GM23338 (cell line): ENCODE results near the gene PTPRC. TPM values are rescaled to one million over a fixed set of nuclear protein-coding genes. Genes with fewer than 3 reads are reported as not detected.

ENCODE experiments used
- ATAC-seq: fragments of 200-7000 bp; cut with Tn5 transposase; 3 replicates; pipeline ENCODE4 v1.9.1; 2020
- DNase-seq: peaks from one replicate; pipeline ENCODE4 v3.0.0-alpha.2; 2015; ENCODE audit warnings: low spot score
- H2AFZ ChIP-seq: fragments of 200-600 bp; sonication (generic); 2 replicates; pipeline ENCODE4 v1.8.0; 2016; ENCODE audit warnings: antibody characterized with exemption, mild to moderate bottlenecking, moderate library complexity
- H3F3A ChIP-seq: fragments of 200-600 bp; sonication (generic); replicated peaks from 2 replicates; pipeline ENCODE4 v1.8.0; 2017; ENCODE audit warnings: antibody characterized with exemption, mixed run types, low read depth
- H3K27ac ChIP-seq: fragments of 200-600 bp; sonication (generic); 2 replicates; pipeline ENCODE4 v1.6.1; 2016; ENCODE audit warnings: low read depth
- H3K27me3 ChIP-seq: fragments of 200-600 bp; sonication (generic); 2 replicates; pipeline ENCODE4 v1.8.0; 2016; ENCODE audit warnings: mild to moderate bottlenecking, mixed run types, moderate library complexity; ENCODE audit not compliant: insufficient read depth
- H3K36me3 ChIP-seq: fragments of 200-600 bp; sonication (generic); 2 replicates; pipeline ENCODE4 v1.8.0; 2016; ENCODE audit warnings: mild to moderate bottlenecking; ENCODE audit not compliant: insufficient read depth
- H3K4me1 ChIP-seq: fragments of 200-600 bp; sonication (generic); 2 replicates; pipeline ENCODE4 v1.8.0; 2016; ENCODE audit warnings: mild to moderate bottlenecking, moderate library complexity; ENCODE audit not compliant: insufficient read depth
- H3K4me2 ChIP-seq: fragments of 200-600 bp; sonication (generic); 2 replicates; pipeline ENCODE4 v1.7.1; 2017; ENCODE audit warnings: mixed run types
- H3K4me3 ChIP-seq: fragments of 200-600 bp; sonication (generic); 2 replicates; pipeline ENCODE4 v1.6.1; 2016; ENCODE audit warnings: mixed run types
- H3K79me2 ChIP-seq: fragments of 200-600 bp; sonication (generic); replicated peaks from 2 replicates; pipeline ENCODE4 v1.8.0; 2017; ENCODE audit warnings: mild to moderate bottlenecking; ENCODE audit not compliant: insufficient read depth
- H3K9me2 ChIP-seq: fragments of 200-600 bp; sonication (generic); 2 replicates; pipeline ENCODE4 v1.8.0; 2017; ENCODE audit not compliant: insufficient read depth
- H4K20me1 ChIP-seq: fragments of 200-600 bp; sonication (generic); replicated peaks from 2 replicates; pipeline ENCODE4 v1.8.0; 2017; ENCODE audit warnings: mild to moderate bottlenecking; ENCODE audit not compliant: insufficient read depth
- H3K27ac Mint-ChIP-seq: 2 replicates; pipeline ENCODE4 v1.8.0; 2020; ENCODE audit warnings: inconsistent platforms, mild to moderate bottlenecking, moderate library complexity, mixed read lengths
- H3K27me3 Mint-ChIP-seq: 3 replicates; pipeline ENCODE4 v1.8.0; 2022; ENCODE audit warnings: low read depth, mild to moderate bottlenecking, moderate library complexity, mixed read lengths, inconsistent platforms; ENCODE audit not compliant: insufficient read depth, poor library complexity
- H3K36me3 Mint-ChIP-seq: 3 replicates; pipeline ENCODE4 v1.8.0; 2021; ENCODE audit warnings: low read depth, mild to moderate bottlenecking, inconsistent platforms, moderate library complexity, mixed read lengths
- H3K4me1 Mint-ChIP-seq: 3 replicates; pipeline ENCODE4 v1.8.0; 2020; ENCODE audit warnings: mild to moderate bottlenecking, inconsistent platforms, mixed read lengths
- H3K4me3 Mint-ChIP-seq: 3 replicates; pipeline ENCODE4 v1.8.0; 2021; ENCODE audit warnings: moderate library complexity, mild to moderate bottlenecking, inconsistent platforms, mixed read lengths
- H3K9me3 Mint-ChIP-seq: 3 replicates; pipeline ENCODE4 v1.8.0; 2020; ENCODE audit warnings: moderate library complexity, mild to moderate bottlenecking, inconsistent platforms, mixed read lengths
- CREB1 ChIP-seq: fragments of 250-450 bp; sonication (Bioruptor Pico); IDR thresholded peaks from 2 replicates; pipeline ENCODE4 v1.5.0; 2020; ENCODE audit warnings: low read depth, mild to moderate bottlenecking, moderate library complexity
- EZH2 ChIP-seq: fragments of 200-600 bp; sonication (generic); IDR thresholded peaks from one replicate; pipeline ENCODE4 v1.8.0; 2017; ENCODE audit warnings: antibody characterized with exemption, mild to moderate bottlenecking, low read depth; ENCODE audit not compliant: unreplicated experiment
- EZH2phosphoT487 ChIP-seq: fragments of 200-600 bp; sonication (generic); IDR thresholded peaks from one replicate; pipeline ENCODE4 v1.8.1; 2018; ENCODE audit warnings: antibody characterized with exemption; ENCODE audit not compliant: unreplicated experiment
- JUNB ChIP-seq: IDR thresholded peaks from one replicate; pipeline ENCODE4 v1.6.1; 2016; ENCODE audit warnings: antibody characterized with exemption; ENCODE audit not compliant: unreplicated experiment
- NANOG ChIP-seq: IDR thresholded peaks from 2 replicates; pipeline ENCODE4 v1.6.1; 2016; ENCODE audit warnings: antibody characterized with exemption, borderline replicate concordance
- POLR2AphosphoS5 ChIP-seq: IDR thresholded peaks from 2 replicates; pipeline ENCODE4 v1.6.1; 2016; ENCODE audit warnings: antibody characterized with exemption, low read depth
- STAT1 ChIP-seq: IDR thresholded peaks from one replicate; pipeline ENCODE4 v1.6.1; 2016; ENCODE audit warnings: antibody characterized with exemption; ENCODE audit not compliant: unreplicated experiment
- ZNF114 ChIP-seq: fragments of 250-450 bp; sonication (Bioruptor Pico); IDR thresholded peaks from 2 replicates; pipeline ENCODE4 v1.5.0; 2020; ENCODE audit warnings: mild to moderate bottlenecking, moderate library complexity
- ZNF331 ChIP-seq: fragments of 250-450 bp; sonication (Bioruptor Pico); IDR thresholded peaks from 2 replicates; pipeline ENCODE4 v1.5.0; 2020; ENCODE audit warnings: low read depth, mild to moderate bottlenecking, moderate library complexity
- polyA plus RNA-seq: library from polyadenylated mRNA; unstranded; fragments of >200 nt; fragmentation: Nextera tagmentation; extraction: Ambion mirVana; gene quantifications from 2 replicates; pipeline ENCODE4 v1.2.1, GENCODE V29; 2016
- total RNA-seq: library from RNA; depleted of rRNA; stranded (reverse); fragments of >200 nt; shearing (Covaris generic); gene quantifications from 2 replicates; pipeline ENCODE4 v1.2.3, GENCODE V29; 2014
- TF ChIP-seq, protein P1 (sequence below): IDR thresholded peaks from one replicate; pipeline ENCODE4 v1.6.1; 2018; ENCODE audit warnings: antibody characterized with exemption; ENCODE audit not compliant: unreplicated experiment
- TF ChIP-seq, protein P2 (sequence below): fragments of 250-450 bp; sonication (Bioruptor Pico); IDR thresholded peaks from 2 replicates; pipeline ENCODE4 v1.5.0; 2020; ENCODE audit warnings: mild to moderate bottlenecking, moderate library complexity
- TF ChIP-seq, protein P3 (sequence below), 2 experiments: fragments of 200-600 bp in 1 of 2; sonication (generic) in 1 of 2; conservative IDR thresholded peaks; 2 replicates each; pipeline versions ENCODE4 v1.5.1 to v1.6.1; 2016 to 2017; ENCODE audit warnings: antibody characterized with exemption in 2 of 2, low read depth in 2 of 2, mild to moderate bottlenecking in 2 of 2, moderate library complexity in 1 of 2

PTPRC gene
- total and polyA plus RNA-seq, 2 experiments from 2014 or later = 0.10 to 0.52 TPM

DNA sequence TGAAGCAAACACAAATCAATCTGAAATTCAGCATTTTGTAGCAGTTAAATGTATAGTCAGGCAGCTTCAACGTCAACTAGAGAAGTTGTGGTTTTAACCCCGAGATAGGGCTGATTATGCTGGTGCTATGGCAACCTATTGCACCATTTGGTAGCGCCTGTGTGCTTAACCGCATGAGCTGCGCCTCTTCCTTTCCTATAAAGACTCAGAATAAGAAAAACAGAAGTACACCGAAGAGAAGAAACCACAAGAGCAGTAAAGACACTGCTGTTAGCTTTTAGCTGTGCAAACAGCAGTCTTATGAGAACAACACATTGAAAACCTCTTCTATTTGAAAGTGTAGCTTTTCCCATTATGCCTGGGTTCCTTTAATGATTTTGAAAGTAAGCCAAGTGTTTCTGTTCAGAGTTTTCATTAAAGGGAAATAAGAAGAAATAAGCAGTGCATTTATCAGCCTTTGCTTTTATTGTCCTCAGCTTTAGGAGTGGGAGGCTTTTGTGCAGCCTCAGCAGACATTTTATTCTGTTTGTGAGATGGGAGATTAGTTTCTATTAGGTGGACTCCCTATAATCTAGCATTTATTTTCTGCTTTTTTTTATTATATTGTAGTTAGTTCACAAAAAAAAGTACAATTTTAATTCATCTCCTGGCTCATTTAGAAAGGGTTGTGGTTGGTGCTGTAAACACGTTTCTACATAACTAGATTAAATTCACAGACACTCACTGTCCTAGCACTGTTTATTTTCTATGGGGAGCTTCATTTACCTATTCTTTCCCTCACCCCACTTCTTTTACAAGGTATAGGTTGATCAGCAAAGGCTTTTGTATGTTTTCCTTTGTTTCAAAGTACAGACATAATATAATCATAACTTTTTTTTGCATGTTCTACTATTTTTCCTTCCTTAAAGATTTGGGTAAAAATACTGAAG lies 43.3 kb downstream of the PTPRC start:
- DNase-seq = peak; percentile 52
- peaks cover 5% of the 10 kb centered on the region for H3K4me1 ChIP-seq
- no peak overlapping the region for H3K27ac ChIP-seq
- peaks cover under 1% of the 10 kb centered on the region for H3K27me3 Mint-ChIP-seq
- H3K9me2 ChIP-seq = no peaks in the 10 kb centered on the region
- no peaks in the 10 kb centered on the region for H3K27me3 ChIP-seq
- H3F3A ChIP-seq = no peaks in the 10 kb centered on the region
- peak overlapping the region; percentile 86 for H2AFZ ChIP-seq
- no peaks in the 10 kb centered on the region for H3K36me3 ChIP-seq
- H3K4me3 Mint-ChIP-seq = no peak overlapping the region
- H3K4me1 Mint-ChIP-seq = peaks cover 14% of the 10 kb centered on the region
- H3K27ac Mint-ChIP-seq = peak overlapping the region; percentile 74; the same call in 1 of the 2 replicates
- H3K4me2 ChIP-seq = 0 out of 2 replicates have a peak overlapping the region, but pooled peaks have one; percentile 27
- no peaks in the 10 kb centered on the region for H3K79me2 ChIP-seq
- peak; percentile 75 for ATAC-seq
- H4K20me1 ChIP-seq = no peaks in the 10 kb centered on the region
- H3K9me3 Mint-ChIP-seq = no peaks in the 10 kb centered on the region
- TF ChIP-seq ZNF331 (CRISPR knock-in tag) = no peak
- TF ChIP-seq, protein P1, sequence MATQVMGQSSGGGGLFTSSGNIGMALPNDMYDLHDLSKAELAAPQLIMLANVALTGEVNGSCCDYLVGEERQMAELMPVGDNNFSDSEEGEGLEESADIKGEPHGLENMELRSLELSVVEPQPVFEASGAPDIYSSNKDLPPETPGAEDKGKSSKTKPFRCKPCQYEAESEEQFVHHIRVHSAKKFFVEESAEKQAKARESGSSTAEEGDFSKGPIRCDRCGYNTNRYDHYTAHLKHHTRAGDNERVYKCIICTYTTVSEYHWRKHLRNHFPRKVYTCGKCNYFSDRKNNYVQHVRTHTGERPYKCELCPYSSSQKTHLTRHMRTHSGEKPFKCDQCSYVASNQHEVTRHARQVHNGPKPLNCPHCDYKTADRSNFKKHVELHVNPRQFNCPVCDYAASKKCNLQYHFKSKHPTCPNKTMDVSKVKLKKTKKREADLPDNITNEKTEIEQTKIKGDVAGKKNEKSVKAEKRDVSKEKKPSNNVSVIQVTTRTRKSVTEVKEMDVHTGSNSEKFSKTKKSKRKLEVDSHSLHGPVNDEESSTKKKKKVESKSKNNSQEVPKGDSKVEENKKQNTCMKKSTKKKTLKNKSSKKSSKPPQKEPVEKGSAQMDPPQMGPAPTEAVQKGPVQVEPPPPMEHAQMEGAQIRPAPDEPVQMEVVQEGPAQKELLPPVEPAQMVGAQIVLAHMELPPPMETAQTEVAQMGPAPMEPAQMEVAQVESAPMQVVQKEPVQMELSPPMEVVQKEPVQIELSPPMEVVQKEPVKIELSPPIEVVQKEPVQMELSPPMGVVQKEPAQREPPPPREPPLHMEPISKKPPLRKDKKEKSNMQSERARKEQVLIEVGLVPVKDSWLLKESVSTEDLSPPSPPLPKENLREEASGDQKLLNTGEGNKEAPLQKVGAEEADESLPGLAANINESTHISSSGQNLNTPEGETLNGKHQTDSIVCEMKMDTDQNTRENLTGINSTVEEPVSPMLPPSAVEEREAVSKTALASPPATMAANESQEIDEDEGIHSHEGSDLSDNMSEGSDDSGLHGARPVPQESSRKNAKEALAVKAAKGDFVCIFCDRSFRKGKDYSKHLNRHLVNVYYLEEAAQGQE = no peak
- no peak for TF ChIP-seq EZH2phosphoT487
- TF ChIP-seq, protein P2, sequence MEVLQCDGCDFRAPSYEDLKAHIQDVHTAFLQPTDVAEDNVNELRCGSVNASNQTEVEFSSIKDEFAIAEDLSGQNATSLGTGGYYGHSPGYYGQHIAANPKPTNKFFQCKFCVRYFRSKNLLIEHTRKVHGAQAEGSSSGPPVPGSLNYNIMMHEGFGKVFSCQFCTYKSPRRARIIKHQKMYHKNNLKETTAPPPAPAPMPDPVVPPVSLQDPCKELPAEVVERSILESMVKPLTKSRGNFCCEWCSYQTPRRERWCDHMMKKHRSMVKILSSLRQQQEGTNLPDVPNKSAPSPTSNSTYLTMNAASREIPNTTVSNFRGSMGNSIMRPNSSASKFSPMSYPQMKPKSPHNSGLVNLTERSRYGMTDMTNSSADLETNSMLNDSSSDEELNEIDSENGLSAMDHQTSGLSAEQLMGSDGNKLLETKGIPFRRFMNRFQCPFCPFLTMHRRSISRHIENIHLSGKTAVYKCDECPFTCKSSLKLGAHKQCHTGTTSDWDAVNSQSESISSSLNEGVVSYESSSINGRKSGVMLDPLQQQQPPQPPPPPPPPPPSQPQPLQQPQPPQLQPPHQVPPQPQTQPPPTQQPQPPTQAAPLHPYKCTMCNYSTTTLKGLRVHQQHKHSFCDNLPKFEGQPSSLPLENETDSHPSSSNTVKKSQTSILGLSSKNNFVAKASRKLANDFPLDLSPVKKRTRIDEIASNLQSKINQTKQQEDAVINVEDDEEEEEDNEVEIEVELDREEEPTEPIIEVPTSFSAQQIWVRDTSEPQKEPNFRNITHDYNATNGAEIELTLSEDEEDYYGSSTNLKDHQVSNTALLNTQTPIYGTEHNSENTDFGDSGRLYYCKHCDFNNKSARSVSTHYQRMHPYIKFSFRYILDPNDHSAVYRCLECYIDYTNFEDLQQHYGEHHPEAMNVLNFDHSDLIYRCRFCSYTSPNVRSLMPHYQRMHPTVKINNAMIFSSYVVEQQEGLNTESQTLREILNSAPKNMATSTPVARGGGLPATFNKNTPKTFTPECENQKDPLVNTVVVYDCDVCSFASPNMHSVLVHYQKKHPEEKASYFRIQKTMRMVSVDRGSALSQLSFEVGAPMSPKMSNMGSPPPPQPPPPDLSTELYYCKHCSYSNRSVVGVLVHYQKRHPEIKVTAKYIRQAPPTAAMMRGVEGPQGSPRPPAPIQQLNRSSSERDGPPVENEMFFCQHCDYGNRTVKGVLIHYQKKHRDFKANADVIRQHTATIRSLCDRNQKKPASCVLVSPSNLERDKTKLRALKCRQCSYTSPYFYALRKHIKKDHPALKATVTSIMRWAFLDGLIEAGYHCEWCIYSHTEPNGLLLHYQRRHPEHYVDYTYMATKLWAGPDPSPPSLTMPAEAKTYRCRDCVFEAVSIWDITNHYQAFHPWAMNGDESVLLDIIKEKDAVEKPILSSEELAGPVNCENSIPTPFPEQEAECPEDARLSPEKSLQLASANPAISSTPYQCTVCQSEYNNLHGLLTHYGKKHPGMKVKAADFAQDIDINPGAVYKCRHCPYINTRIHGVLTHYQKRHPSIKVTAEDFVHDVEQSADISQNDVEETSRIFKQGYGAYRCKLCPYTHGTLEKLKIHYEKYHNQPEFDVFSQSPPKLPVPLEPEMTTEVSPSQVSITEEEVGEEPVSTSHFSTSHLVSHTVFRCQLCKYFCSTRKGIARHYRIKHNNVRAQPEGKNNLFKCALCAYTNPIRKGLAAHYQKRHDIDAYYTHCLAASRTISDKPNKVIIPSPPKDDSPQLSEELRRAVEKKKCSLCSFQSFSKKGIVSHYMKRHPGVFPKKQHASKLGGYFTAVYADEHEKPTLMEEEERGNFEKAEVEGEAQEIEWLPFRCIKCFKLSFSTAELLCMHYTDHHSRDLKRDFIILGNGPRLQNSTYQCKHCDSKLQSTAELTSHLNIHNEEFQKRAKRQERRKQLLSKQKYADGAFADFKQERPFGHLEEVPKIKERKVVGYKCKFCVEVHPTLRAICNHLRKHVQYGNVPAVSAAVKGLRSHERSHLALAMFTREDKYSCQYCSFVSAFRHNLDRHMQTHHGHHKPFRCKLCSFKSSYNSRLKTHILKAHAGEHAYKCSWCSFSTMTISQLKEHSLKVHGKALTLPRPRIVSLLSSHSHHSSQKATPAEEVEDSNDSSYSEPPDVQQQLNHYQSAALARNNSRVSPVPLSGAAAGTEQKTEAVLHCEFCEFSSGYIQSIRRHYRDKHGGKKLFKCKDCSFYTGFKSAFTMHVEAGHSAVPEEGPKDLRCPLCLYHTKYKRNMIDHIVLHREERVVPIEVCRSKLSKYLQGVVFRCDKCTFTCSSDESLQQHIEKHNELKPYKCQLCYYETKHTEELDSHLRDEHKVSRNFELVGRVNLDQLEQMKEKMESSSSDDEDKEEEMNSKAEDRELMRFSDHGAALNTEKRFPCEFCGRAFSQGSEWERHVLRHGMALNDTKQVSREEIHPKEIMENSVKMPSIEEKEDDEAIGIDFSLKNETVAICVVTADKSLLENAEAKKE (CRISPR knock-in tag) = no peak
- TF ChIP-seq JUNB = no peak
- TF ChIP-seq STAT1 = no peak
- no peak for TF ChIP-seq CREB1 (CRISPR knock-in tag)
- TF ChIP-seq ZNF114 = no peak
- no peak for TF ChIP-seq EZH2
- no peak for TF ChIP-seq NANOG
- TF ChIP-seq, protein P3, sequence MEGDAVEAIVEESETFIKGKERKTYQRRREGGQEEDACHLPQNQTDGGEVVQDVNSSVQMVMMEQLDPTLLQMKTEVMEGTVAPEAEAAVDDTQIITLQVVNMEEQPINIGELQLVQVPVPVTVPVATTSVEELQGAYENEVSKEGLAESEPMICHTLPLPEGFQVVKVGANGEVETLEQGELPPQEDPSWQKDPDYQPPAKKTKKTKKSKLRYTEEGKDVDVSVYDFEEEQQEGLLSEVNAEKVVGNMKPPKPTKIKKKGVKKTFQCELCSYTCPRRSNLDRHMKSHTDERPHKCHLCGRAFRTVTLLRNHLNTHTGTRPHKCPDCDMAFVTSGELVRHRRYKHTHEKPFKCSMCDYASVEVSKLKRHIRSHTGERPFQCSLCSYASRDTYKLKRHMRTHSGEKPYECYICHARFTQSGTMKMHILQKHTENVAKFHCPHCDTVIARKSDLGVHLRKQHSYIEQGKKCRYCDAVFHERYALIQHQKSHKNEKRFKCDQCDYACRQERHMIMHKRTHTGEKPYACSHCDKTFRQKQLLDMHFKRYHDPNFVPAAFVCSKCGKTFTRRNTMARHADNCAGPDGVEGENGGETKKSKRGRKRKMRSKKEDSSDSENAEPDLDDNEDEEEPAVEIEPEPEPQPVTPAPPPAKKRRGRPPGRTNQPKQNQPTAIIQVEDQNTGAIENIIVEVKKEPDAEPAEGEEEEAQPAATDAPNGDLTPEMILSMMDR (conservative IDR thresholded peaks at IDR 0.05; ENCODE audit: low read depth in 2 of 2) = no peak
- no peak for TF ChIP-seq POLR2AphosphoS5
- no peaks in the 10 kb centered on the region for H3K36me3 Mint-ChIP-seq
- H3K4me3 ChIP-seq = no peak overlapping the region
